Stomach (tissue), 9 donors: ENCODE measurements around the gene ANKMY2. TPM values are rescaled to one million over a fixed set of nuclear protein-coding genes. Genes with fewer than 3 reads are reported as not detected.

ENCODE experiments used
- DNase-seq, 2 donors: peaks; one replicate each; pipeline versions ENCODE4 v3.0.0 to v3.0.0-alpha.2; 2013 to 2019
- H3K27ac ChIP-seq, 5 donors: fragments of 200-600 bp in 4 of 5; sonication (generic) in 4 of 5; one replicate each; pipeline ENCODE4 v1.5.1; 2013 to 2019; ENCODE audit warnings: mild to moderate bottlenecking in 1 of 5, moderate library complexity in 1 of 5
- H3K27me3 ChIP-seq, 3 donors: fragments of 200-600 bp; sonication (generic); one replicate each; pipeline ENCODE4 v1.5.1; 2017 to 2019; ENCODE audit warnings: mixed run types in 1 of 3
- H3K36me3 ChIP-seq, 4 donors: fragments of 200-600 bp; sonication (generic); 1 replicate in 3 of 4; 2 replicates in 1 of 4; pipeline ENCODE4 v1.5.1; 2016 to 2019
- H3K4me1 ChIP-seq, 4 donors: fragments of 200-600 bp; sonication (generic); one replicate each; pipeline ENCODE4 v1.5.1; 2016 to 2019
- H3K4me3 ChIP-seq, 4 donors: fragments of 200-600 bp; sonication (generic) in 3 of 4; one replicate each; pipeline ENCODE4 v1.5.1; 2016 to 2019; ENCODE audit warnings: mild to moderate bottlenecking in 1 of 4
- H3K9me3 ChIP-seq, 4 donors: fragments of 200-600 bp; sonication (generic); one replicate each; pipeline ENCODE4 v1.5.1; 2016 to 2019
- EP300 ChIP-seq: sonication (generic); formaldehyde crosslinking; IDR thresholded peaks from one replicate; pipeline ENCODE4 v1.6.1; 2017; ENCODE audit warnings: antibody characterized with exemption
- POLR2A ChIP-seq, 4 donors: fragments of 450-650 bp; IDR thresholded peaks; one replicate each; pipeline ENCODE4 v1.6.1; 2016; ENCODE audit warnings: antibody characterized with exemption in 4 of 4, control low read depth in 2 of 4, mild to moderate bottlenecking in 1 of 4, moderate library complexity in 1 of 4
- POLR2AphosphoS5 ChIP-seq, 3 donors: sonication (generic); formaldehyde crosslinking; IDR thresholded peaks; one replicate each; pipeline ENCODE4 v1.6.1; 2016; ENCODE audit warnings: antibody characterized with exemption in 3 of 3
- WGBS, 5 donors: extraction: QIAGEN DNeasy Blood & Tissue Kit in 3 of 5; methylation state at CpG; one replicate each; pipeline versions ENCODE4 v1.1.5 to v1.1.7; 2013 to 2018; 5-methylcytosine and 5-hydroxymethylcytosine counted together
- intact Hi-C: fragments of 100-400 bp; cut with DNase I; formaldehyde crosslinking; loops from one replicate; pipeline ENCODE4 v1.15.1; 2023; ENCODE audit warnings: low total_unique reads
- polyA plus RNA-seq, 3 donors: library from polyadenylated mRNA; stranded (reverse); fragments of 200-250 nt; gene quantifications; one replicate each; pipeline ENCODE4 v1.2.3, GENCODE V29; 2013
- total RNA-seq, 5 donors: library from RNA; depleted of rRNA; stranded (reverse); fragments of >200 nt; gene quantifications; one replicate each; pipeline versions ENCODE4 v1.1.0 to v1.2.3, GENCODE V29; 2014 to 2016
- TF ChIP-seq, protein P1 (sequence below), 7 experiments: fragments of 450-650 bp in 4 of 7; fragments of 200-600 bp in 3 of 7; sonication (generic) in 3 of 7; IDR thresholded peaks; one replicate each; pipeline ENCODE4 v1.5.1; 2016 to 2019; ENCODE audit warnings: antibody characterized with exemption in 7 of 7, control low read depth in 2 of 7, mild to moderate bottlenecking in 1 of 7
- donor health status: healthy with polysubstance abuse.
- donor health status: Bipolar disorder and iron deficiency.
- donor health status: healthy.

The ANKMY2 gene
- total and polyA plus RNA-seq, 8 donors, result 2.6 to 39.8 (median 29.0) TPM

DNA sequence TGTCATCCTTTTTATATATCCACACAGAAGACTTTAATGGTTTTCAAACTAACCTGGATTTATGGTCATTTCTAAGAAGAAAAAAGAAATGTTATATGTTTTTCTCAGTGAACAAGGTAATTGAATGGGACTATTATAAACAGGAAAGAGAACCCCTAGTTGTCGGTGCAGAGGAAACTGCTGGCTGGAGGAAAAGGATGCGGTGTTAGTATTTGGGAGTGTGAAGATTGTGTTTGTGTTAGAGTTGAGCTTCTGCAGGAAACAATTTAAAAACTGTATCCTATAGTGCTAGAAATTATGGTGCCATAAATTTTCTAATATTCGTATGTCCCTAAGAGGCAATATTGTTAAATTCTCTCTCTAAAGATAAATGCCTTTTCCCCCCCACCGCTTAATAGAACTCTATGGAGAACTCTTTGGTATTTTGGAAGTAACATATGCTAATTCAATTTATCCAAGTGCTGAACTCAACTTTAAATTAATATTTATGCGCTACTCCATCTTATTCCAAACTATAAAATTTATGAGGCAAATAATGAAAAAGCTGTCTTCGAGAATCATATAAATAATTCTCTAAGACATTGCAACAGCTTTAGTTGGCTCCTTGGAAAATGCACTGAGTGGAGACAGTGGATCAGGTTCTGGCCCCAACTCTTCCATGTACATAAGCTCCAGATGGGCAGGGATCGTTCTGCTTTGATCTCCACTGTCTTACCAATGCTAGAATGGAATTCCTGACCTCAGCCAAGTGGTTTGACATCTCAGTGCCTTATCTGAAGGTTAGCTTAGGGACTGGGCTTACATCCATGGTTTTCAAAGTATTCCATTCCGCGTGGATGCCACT is 6.1 kb upstream of the ANKMY2 start:
- TF ChIP-seq POLR2AphosphoS5 (IDR thresholded peaks at IDR 0.05) (no peak), EP300 (no peak), POLR2A (IDR thresholded peaks at IDR 0.05) (no peak)
- TF ChIP-seq, protein P1, sequence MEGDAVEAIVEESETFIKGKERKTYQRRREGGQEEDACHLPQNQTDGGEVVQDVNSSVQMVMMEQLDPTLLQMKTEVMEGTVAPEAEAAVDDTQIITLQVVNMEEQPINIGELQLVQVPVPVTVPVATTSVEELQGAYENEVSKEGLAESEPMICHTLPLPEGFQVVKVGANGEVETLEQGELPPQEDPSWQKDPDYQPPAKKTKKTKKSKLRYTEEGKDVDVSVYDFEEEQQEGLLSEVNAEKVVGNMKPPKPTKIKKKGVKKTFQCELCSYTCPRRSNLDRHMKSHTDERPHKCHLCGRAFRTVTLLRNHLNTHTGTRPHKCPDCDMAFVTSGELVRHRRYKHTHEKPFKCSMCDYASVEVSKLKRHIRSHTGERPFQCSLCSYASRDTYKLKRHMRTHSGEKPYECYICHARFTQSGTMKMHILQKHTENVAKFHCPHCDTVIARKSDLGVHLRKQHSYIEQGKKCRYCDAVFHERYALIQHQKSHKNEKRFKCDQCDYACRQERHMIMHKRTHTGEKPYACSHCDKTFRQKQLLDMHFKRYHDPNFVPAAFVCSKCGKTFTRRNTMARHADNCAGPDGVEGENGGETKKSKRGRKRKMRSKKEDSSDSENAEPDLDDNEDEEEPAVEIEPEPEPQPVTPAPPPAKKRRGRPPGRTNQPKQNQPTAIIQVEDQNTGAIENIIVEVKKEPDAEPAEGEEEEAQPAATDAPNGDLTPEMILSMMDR (IDR thresholded peaks at IDR 0.05), result no peak
- Histone ChIP-seq H3K27ac (no peak overlapping the region), H3K27me3 (no peaks in the 10 kb centered on the region), H3K9me3 (no peaks in the 10 kb centered on the region), H3K4me3 (no peak overlapping the region), H3K4me1 (peaks cover 24 to 80% (median 42%) of the 10 kb centered on the region in 4 donors), H3K36me3 (no peaks in the 10 kb centered on the region)
- intact Hi-C loops, result no loop called here
- DNase-seq, result peak in 1 of 2 donors; percentile 16
- 57 to 78% (median 75%) methylated on average over 9 of the region's 9 CpGs for WGBS, 5 donors

DNA sequence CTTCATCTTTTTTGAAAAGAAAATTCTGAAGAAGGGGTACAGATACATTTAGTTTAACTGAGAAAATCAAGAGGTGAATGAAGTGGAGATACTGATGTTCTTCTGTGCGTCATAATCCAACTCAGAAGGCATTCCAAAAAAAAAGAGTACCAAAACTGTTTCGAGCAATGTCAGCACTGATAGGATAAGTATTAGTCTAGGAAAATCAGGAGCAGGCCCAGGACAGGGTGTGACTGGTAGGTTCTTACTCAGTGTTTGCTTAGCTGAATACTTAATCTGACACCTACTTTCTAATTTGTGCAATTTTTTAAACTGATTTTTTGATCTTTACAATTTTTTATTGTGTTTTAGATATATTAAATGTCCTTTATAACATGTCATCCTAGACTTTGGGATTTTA is 4.7 kb upstream of the ANKMY2 start:
- no peaks in the 10 kb centered on the region for H3K27me3 ChIP-seq
- intact Hi-C loops, result no loop called here
- H3K4me1 ChIP-seq, result peaks cover 24 to 67% (median 43%) of the 10 kb centered on the region in 4 donors
- no peak for TF ChIP-seq POLR2A (IDR thresholded peaks at IDR 0.05)
- peak in 1 of 3 donors; percentile 16 for TF ChIP-seq POLR2AphosphoS5 (IDR thresholded peaks at IDR 0.05)
- H3K4me3 ChIP-seq, result no peak overlapping the region
- peak in 1 of 2 donors; percentile 14 for DNase-seq
- WGBS, 5 donors, result 43 to 74% (median 59%) methylated on average over 2 of the region's 2 CpGs
- H3K27ac ChIP-seq, result peak overlapping the region in 2 of 5 donors; percentile 7 to 29
- H3K36me3 ChIP-seq, result no peaks in the 10 kb centered on the region
- H3K9me3 ChIP-seq, result no peaks in the 10 kb centered on the region

DNA sequence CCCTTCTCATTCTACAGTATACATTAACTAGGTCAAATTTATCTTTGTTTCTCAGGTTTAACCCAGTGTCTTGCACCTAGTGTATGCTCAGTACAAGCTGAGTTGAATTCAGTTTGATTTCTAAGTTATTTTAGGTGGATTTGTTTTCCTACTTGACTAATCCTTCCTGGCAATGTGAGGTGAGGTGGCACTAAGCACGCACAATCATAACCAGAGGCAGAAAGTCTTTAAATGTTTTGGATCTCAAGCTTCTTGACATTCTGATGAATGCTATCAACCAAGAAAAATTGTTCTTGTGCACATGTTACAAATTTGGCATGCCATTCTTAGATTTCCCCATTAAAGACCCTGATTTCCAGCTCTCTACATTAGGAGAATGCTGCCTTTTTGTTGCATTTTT is 3.6 kb upstream of the ANKMY2 start:
- intact Hi-C loops, result no loop called here
- Histone ChIP-seq H3K27me3 (no peaks in the 10 kb centered on the region), H3K4me1 (peaks cover 24 to 73% (median 47%) of the 10 kb centered on the region in 4 donors), H3K36me3 (no peaks in the 10 kb centered on the region), H3K27ac (peak overlapping the region in 4 of 5 donors; percentile 21 to 93 (median 58)), H3K9me3 (no peaks in the 10 kb centered on the region), H3K4me3 (peak overlapping the region in 1 of 4 donors; percentile 92)
- no peak for TF ChIP-seq POLR2AphosphoS5 (IDR thresholded peaks at IDR 0.05)
- peak in 1 of 2 donors; percentile 27 for DNase-seq
- WGBS, 5 donors, result 27 to 65% (median 54%) methylated on average over 1 of the region's 1 CpG

DNA sequence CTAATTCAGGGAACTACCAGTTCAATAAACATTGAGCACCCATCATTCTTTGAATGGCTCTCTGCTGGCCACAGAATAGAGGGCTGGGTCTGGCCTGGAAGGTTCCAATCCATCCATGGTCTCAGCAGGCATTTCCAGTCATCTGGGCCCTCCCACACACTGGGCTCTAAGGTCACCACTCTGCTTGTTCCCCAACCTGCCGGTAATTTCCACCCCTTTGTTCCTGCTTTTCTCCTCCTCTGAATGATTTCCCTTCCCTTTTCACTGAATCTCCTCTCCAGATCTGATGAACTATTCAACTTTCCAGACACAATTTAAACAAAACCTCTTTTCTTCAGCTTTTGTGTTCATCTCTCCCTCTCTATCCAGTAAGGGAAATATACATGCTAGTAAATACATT is 3.0 kb upstream of the ANKMY2 start:
- Histone ChIP-seq H3K9me3 (no peaks in the 10 kb centered on the region), H3K4me3 (peak overlapping the region in 1 of 4 donors; percentile 92), H3K4me1 (peaks cover 30 to 79% (median 54%) of the 10 kb centered on the region in 4 donors), H3K36me3 (no peaks in the 10 kb centered on the region), H3K27me3 (no peaks in the 10 kb centered on the region), H3K27ac (peak overlapping the region; percentile 21 to 93 (median 45))
- WGBS, 5 donors, result 22 to 44% (median 27%) methylated on average over 1 of the region's 1 CpG
- intact Hi-C loops, result no loop called here
- peak in 1 of 3 donors; percentile 7 for TF ChIP-seq POLR2AphosphoS5 (IDR thresholded peaks at IDR 0.05)
- no peak for TF ChIP-seq EP300
- peak in 1 of 2 donors; percentile 40 for DNase-seq

DNA sequence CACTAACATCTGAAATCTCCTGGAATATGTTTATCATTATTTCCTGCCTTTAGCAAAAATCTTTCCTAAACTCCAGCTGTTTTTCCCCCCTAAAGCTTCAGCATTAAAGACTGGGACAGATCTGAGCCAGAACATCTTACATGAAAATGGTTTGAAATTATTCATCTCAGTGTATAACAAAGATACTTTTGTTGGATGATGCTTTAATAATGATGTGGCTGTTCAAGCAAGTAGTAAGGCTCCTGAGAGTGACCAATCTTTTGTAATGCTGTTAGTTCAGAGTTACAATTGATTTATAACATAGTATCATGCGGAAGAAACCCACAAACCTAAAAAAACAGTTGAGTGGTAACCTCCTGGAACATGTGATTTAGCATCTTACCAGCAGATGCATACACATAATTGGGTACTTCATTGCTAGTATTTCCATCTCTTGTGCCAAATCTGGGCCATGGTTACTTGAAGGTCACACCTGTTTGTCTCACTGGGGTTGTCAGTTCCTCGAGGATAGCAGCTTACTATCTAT is 1.9 kb upstream of the ANKMY2 start:
- TF ChIP-seq POLR2AphosphoS5 (IDR thresholded peaks at IDR 0.05) (no peak), POLR2A (IDR thresholded peaks at IDR 0.05) (no peak), EP300 (no peak)
- TF ChIP-seq, protein P1 (IDR thresholded peaks at IDR 0.05), result no peak
- intact Hi-C loops, result no loop called here
- Histone ChIP-seq H3K9me3 (no peaks in the 10 kb centered on the region), H3K36me3 (no peaks in the 10 kb centered on the region), H3K4me3 (peak overlapping the region in 3 of 4 donors; percentile 82 to 99 (median 92)), H3K4me1 (peaks cover 33 to 79% (median 56%) of the 10 kb centered on the region in 4 donors), H3K27me3 (no peaks in the 10 kb centered on the region), H3K27ac (peak overlapping the region in 2 of 5 donors; percentile 93)
- peak in 1 of 2 donors; percentile 13 for DNase-seq
- WGBS, 5 donors, result 26 to 44% (median 36%) methylated on average over 2 of the region's 2 CpGs
